Measurements from ENCODE around the gene SSBP4. TPM values are rescaled to one million over a fixed set of nuclear protein-coding genes. Genes with fewer than 3 reads are reported as not detected.

SSBP4 gene
- total RNA-seq, 1 experiment from 2014 or later = 164 TPM

- no peak for TF ChIP-seq FOSL1 (IDR thresholded peaks at IDR 0.05; ENCODE audit: low read depth)
- no peak for TF ChIP-seq ELF1 (IDR thresholded peaks at IDR 0.05; ENCODE audit: borderline replicate concordance, low read depth)
- TF ChIP-seq SRF (IDR thresholded peaks at IDR 0.05; ENCODE audit: low read depth) = no peak
Measured at GRCh38 chr19:18443831-18444230, 24.6 kb downstream of the SSBP4 start (continued).

DNA sequence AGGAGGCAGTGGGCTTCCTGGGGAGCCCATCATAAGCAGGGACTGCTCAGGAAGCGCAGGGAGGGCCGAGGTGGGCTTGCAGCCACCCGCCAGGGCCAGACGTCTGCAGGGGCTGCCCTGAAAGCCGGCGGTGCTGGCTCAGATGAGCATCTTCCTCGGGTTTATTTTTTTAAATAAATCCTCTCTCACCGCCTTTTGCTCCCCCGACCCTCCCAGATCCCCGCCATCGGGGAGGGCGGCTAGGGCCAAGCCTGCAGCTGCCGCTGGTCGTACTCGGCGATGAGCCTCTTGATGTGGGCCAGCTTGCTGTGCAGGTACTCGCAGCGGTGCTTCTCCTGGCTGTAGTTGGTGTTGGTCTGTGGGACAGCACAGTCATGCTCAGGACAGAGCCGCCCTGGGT is 25.3 kb downstream of the SSBP4 start:
- ATAC-seq (no peak), DNase-seq (ENCODE audit: low read depth, low spot score) (no peak)
- H3K27me3 ChIP-seq (ENCODE audit: insufficient read depth, low read length) = no peaks in the 10 kb centered on the region
- no peaks in the 10 kb centered on the region for H4K20me1 ChIP-seq (ENCODE audit: insufficient read depth)
- TF ChIP-seq EGR1 (IDR thresholded peaks at IDR 0.05; ENCODE audit: low read depth) (no peak), POLR2AphosphoS5 (IDR thresholded peaks at IDR 0.05; ENCODE audit: low read depth, low read length) (no peak), TCF7L2 (IDR thresholded peaks at IDR 0.05; ENCODE audit: borderline replicate concordance, extremely low read depth, insufficient read depth, insufficient read length) (no peak), ELF1 (IDR thresholded peaks at IDR 0.05; ENCODE audit: borderline replicate concordance, low read depth) (no peak), POLR2A (IDR thresholded peaks at IDR 0.05; ENCODE audit: borderline replicate concordance, extremely low read depth, insufficient read depth, insufficient read length) (no peak)
- no peaks in the 10 kb centered on the region for H3K9me3 ChIP-seq (ENCODE audit: control insufficient read depth in 1 of 2, insufficient read depth in 1 of 2, low read depth in 1 of 2, low read length in 2 of 2)
- ChIA-PET CTCF (no interaction called here), RAD21 (ENCODE audit: low non-redundant PET in 1 of 2, low total read pairs in 2 of 2, uncharacterized antibody in 2 of 2, unreplicated experiment in 2 of 2) (no interaction called here), POLR2A (no interaction called here)
- intact Hi-C loops (cut with micrococcal nuclease) = no loop called here
- BruUV-seq (replicated peaks) = TSS peak; percentile 27
- H3K27ac ChIP-seq (ENCODE audit: low read depth, low read length) = no peak overlapping the region
- no peak overlapping the region for H3K4me2 ChIP-seq (ENCODE audit: low read length)
- no peaks in the 10 kb centered on the region for H3K9me2 ChIP-seq (ENCODE audit: insufficient read depth)
- no peak overlapping the region for H2AFZ ChIP-seq (ENCODE audit: low read depth, low read length, poor library complexity, severe bottlenecking)
- peaks cover 4 to 32% of the 10 kb centered on the region in 2 experiments for H3K36me3 ChIP-seq (ENCODE audit: control insufficient read depth in 1 of 2, insufficient read depth in 2 of 2, low read length in 2 of 2)
- no peak overlapping the region for H3K4me3 ChIP-seq (replicated peaks in 1 of 2; ENCODE audit: low read depth in 1 of 2, low read length in 2 of 2)
- H3K9ac ChIP-seq (ENCODE audit: low read length) = no peak overlapping the region
- H3K79me2 ChIP-seq (ENCODE audit: insufficient read depth, low read length) = no peaks in the 10 kb centered on the region; the same call in 1 of the 2 replicates
- peaks cover 13 to 19% of the 10 kb centered on the region in 2 experiments for H3K4me1 ChIP-seq (ENCODE audit: control insufficient read depth in 1 of 2, insufficient read depth in 2 of 2, low read length in 2 of 2)

DNA sequence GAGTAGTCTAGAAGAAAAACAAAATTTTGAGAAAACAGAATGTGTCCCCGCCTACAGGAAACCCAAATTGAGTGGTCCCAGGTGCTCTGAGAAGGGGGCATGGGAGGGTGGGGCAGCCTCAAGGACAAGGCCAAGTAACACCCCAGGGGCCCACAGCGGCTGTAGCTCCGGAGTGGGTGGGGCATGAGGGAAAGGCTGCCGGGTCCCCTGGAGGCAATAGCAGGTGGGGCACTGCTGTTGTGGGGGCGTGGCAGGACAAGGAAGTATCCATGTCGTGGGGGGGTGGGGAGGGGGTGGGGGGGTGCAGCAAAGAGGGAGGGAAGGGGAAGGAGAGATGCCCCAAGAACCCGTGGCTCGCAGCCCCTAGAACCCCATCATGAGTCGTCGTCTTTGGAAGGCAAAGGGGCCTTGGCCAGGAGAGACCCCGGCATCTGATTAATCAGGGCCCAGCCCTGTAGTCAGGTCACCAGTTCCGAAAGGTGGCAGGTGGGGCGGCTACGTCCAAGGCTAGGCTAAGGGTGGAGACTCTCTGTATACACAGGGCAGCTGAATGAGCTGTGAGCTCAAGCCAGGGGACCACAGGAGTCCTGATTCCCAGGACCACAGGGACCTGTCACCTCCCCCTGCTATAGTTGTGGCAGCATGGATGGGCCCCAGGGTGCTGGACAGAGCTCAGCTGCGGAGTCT is 26.2 kb downstream of the SSBP4 start:
- BruUV-seq (replicated peaks) = no TSS peak
- Histone ChIP-seq H3K79me2 (ENCODE audit: insufficient read depth, low read length) (no peaks in the 10 kb centered on the region; the same call in 1 of the 2 replicates), H3K4me1 (ENCODE audit: control insufficient read depth in 1 of 2, insufficient read depth in 2 of 2, low read length in 2 of 2) (peaks cover 4 to 10% of the 10 kb centered on the region in 2 experiments; a peak in 3 of 4 replicates), H2AFZ (ENCODE audit: low read depth, low read length, poor library complexity, severe bottlenecking) (no peak overlapping the region), H3K9ac (ENCODE audit: low read length) (no peak overlapping the region), H3K36me3 (ENCODE audit: control insufficient read depth in 1 of 2, insufficient read depth in 2 of 2, low read length in 2 of 2) (peaks cover 4 to 35% of the 10 kb centered on the region in 2 experiments), H3K27ac (ENCODE audit: low read depth, low read length) (no peak overlapping the region), H3K9me2 (ENCODE audit: insufficient read depth) (no peaks in the 10 kb centered on the region), H3K27me3 (ENCODE audit: insufficient read depth, low read length) (no peaks in the 10 kb centered on the region), H3K4me2 (ENCODE audit: low read length) (no peak overlapping the region), H3K4me3 (replicated peaks in 1 of 2; ENCODE audit: low read depth in 1 of 2, low read length in 2 of 2) (no peak overlapping the region), H3K9me3 (ENCODE audit: control insufficient read depth in 1 of 2, insufficient read depth in 1 of 2, low read depth in 1 of 2, low read length in 2 of 2) (no peaks in the 10 kb centered on the region), H4K20me1 (ENCODE audit: insufficient read depth) (no peaks in the 10 kb centered on the region)
- ChIA-PET CTCF (no interaction called here), POLR2A (no interaction called here), RAD21 (ENCODE audit: low non-redundant PET in 1 of 2, low total read pairs in 2 of 2, uncharacterized antibody in 2 of 2, unreplicated experiment in 2 of 2) (interaction anchor here in 1 of 2 experiments (0.6 kb wide), 1 partner anchor 8 kb away, joined by 7 read pairs; no protein-coding TSS in a partner anchor)
- TF ChIP-seq CTCF (IDR thresholded peaks at IDR 0.05 in 2 of 3, conservative IDR thresholded peaks at IDR 0.05 in 1 of 3; ENCODE audit: borderline replicate concordance in 1 of 3, insufficient read depth in 1 of 3, low read depth in 2 of 3, low read length in 2 of 3) = no peak
- no peak for TF ChIP-seq POLR2AphosphoS5 (IDR thresholded peaks at IDR 0.05; ENCODE audit: low read depth, low read length)
- no peak for TF ChIP-seq CEBPB (IDR thresholded peaks at IDR 0.05; ENCODE audit: low read depth)
- TF ChIP-seq SP1 (IDR thresholded peaks at IDR 0.05; ENCODE audit: low read depth) = no peak
- TF ChIP-seq SRF (IDR thresholded peaks at IDR 0.05; ENCODE audit: low read depth) = no peak
- TF ChIP-seq, protein P1, sequence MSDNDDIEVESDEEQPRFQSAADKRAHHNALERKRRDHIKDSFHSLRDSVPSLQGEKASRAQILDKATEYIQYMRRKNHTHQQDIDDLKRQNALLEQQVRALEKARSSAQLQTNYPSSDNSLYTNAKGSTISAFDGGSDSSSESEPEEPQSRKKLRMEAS (IDR thresholded peaks at IDR 0.05) = no peak
- no peak for TF ChIP-seq YY1 (IDR thresholded peaks at IDR 0.05; ENCODE audit: extremely low read depth, insufficient replicate concordance, low read depth, low read length)
- TF ChIP-seq TCF7L2 (IDR thresholded peaks at IDR 0.05; ENCODE audit: borderline replicate concordance, extremely low read depth, insufficient read depth, insufficient read length) = no peak
- no peak for TF ChIP-seq RAD21 (IDR thresholded peaks at IDR 0.05; ENCODE audit: low read depth)
- no peak for TF ChIP-seq EGR1 (IDR thresholded peaks at IDR 0.05; ENCODE audit: low read depth)
- intact Hi-C loops (cut with micrococcal nuclease) = no loop called here
- no peak for DNase-seq (ENCODE audit: low read depth, low spot score)
- no peak for ATAC-seq

Measured in HCT116 (cell line).